HG03342 (cell line): ENCODE results near the gene CH25H.

Experiments used
- ATAC-seq: cut with Tn5 transposase; IDR thresholded peaks from one replicate; pipeline ENCODE4 v1.9.1; 2021; ENCODE audit warnings: mild to moderate bottlenecking, moderate library complexity; ENCODE audit not compliant: unreplicated experiment

The CH25H gene

DNA sequence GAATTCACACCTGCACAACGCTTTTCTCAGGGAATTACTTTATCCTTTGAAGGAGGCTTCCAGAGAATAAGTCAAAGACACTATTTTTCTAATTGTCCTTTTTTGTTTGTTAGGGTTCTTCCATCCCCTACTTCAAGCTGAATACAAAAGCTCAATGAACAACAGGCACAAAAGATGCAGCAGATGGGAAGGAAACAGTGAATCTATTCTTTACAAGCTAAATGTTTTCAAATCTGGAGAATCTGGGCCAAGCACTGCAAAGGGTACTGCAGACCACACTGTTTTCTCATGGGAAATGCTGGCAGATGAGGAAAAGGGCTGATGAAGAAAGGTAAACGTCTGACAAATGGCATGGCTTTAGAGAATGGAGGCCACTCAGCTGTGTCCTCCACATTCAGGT lies 25.9 kb upstream of the CH25H start:
- no peak for ATAC-seq

DNA sequence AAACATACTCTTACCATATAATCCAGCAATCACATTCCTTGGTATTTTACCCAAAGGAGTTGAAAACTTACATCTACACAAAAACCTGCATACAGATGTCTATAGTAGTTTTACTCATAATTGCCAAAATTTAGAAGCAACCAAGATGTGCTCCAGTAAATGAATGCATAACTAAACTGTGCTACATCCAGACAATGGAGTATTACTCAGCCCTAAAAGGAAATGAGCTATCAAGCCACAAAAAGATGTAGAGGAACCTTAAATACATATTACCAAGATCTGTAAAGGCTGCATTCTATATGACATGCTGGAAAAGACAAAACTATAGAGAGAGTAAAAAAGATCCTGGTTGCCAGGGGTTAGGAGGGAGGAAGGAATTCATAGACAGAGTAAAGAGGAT lies 21.8 kb upstream of the CH25H start:
- ATAC-seq = no peak

DNA sequence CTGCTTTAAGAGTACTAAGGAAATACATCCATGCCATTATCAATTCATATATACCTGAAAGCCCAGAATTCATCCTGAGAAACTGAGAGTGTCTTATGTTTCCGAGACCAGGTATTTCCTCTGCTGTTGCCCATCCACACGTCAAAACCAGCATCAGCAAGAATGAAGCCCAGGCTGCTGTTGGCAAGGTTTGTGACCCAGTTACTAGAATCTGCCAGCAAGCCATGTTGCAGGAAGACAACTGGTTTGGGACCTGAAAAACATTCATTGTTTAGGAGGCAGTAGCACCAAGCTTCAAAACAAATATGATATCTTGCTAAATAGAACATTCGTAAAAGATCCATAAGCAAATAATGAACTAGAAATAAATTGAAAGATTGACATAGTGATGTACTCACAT lies 21.0 kb upstream of the CH25H start:
- no peak for ATAC-seq

DNA sequence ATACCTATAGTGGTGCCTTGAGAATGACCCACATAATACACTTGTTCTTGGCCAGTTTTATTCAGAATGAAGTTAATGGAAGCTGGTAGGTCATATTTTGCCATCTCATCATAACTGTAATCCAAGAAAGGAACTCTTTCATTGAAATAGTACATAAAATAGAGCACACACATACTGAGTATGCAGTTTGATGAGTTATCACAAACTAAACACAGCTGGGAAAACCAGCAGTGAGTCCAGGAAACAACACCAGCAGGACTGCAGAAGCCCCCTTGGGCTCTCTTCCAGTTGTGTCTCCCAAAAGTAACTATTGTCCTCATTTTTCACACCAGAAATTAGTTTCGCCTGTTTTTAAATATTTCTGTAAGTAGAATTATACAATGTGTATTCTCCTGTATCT lies 19.8 kb upstream of the CH25H start:
- ATAC-seq = no peak

DNA sequence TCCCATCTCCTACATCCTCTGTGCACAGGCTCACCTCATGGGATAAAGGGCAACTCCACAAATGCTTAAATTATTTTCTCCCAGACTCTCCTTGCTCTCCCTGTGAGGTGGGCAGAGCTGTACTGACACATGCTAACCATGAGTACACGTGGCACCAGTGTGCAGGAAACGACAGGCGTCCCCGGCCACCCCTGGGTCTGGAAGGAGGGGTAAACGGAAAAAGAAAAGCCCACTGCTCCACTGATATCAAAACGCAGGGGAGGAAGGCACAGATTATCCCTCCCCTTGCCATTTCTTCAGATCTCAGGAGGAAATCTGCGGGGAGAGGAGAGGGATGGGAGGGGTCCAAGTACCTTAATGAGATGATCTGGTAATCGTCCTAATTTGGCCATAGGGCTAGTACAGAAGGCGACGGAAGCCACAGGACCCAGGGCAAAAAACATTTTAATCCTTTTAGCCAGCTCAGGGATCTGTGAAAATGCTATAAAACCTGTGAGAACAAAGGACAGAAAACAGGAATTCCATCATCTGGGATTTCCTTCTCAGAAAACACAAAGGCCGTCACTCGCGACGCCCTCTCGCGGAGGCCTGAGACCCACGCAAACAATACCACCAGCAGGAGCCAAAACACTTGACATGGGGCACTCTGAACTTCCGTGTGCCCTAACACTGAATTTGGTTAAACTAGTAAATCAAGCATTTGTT lies 17.8 kb upstream of the CH25H start:
- no peak for ATAC-seq

DNA sequence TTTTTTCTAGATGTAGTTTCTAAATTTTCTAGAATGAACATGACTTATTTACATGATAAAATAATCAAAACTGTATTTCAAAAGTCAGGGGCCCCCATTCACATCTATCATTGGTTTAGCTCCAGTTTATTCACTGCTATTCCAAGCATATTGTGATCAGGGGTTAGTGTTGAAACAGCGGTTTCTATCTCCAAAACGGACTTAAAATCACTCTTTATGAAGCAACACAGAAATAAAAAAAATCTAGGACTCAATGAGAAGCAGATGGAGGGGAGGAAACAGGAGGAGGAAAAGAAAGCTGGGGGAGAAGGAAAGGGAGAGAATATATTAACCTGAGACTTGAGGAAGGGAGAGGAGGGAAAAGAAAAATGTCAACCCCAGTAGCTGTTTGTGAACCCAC lies 14.8 kb upstream of the CH25H start:
- no peak for ATAC-seq

DNA sequence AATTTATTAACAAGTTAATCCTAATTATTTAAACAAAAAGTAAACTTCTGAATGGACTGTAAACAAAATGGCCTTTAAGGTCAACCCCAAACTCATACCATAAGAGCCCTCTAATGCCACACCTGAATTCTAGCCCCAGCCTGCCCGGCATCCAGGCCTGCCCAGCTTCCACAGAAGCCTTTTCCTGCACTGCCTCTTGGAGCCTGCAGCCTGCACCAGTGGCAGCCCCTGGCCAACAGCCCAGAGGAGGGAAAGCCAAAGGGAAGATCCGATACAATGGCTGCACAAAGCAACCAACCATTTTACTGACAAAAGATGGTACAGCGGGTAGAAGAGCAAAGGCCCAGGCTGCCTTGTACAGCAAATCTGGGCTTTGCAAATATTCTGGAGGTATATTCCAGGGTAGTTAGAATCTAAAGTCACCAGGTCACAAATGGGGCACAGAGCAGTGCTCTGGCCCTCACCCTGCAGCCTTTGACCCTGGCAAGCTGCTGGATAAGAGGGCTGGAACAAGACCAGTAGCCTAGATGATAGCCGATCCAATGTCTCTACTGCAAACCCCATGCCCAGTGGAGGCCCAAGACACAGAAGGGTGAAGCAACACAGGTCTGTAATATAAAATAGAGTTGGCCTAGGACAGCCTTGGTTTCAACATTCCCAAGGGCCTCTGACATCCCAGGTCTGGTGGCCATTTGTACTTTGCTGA lies 12.5 kb upstream of the CH25H start:
- no peak for ATAC-seq

DNA sequence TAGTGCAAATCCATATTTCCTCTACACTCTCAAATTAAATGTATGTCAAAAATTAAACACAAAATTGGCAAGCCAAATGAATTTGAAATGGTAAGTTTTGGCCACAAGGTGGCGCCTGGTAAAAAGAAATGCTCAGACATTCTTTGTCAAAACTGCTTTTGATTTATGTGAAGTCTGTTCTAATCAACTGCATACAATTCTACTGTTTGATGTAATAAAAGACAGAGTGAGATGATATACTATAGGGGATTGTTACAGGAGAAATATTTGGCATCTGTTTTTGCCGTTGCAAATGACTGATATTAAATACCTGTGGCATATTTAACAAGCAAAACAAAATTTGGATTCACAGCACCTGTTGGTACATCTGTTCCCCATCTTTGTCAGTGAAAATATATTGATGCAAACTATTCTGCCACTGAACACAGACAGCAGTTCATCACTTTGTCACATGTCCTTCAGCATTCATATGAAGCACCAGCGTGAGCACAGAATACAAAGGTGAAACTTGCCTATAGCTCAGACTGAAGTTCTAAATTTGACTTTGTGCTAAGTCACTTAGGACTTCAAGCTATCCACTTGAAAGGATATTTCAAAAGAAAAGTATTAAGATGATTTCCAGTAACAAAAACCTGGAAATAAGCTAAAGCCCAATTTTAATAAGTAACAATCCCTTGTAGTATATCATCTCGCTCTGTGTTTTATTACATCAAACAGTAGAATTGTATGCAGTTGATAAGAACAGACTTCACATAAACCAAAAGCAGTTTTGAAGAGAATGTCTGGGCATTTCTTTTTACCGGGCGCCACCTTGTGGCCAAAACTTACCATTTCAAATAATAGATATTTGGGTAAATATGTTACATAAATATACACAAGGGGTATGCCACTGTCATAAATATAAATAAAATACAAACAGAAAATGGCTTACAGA lies 10.2 kb upstream of the CH25H start:
- ATAC-seq = no peak

DNA sequence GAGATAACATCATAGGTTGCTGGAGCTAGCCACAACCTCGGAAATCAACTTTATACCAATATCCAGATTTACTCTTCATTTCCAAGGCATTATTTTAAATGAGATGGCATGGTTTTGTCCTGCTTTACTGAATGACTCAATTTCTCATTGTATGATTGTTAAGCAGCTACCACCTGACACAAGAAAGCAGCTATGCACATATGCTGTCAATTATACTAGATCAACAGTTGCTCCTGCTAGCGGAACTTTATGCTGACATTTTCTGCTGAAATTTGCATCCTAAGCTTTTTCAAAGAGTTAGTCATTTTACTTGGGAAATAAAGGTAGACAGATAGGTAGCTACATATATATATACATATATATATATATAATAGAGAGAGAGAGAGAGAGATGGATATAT lies 8.9 kb upstream of the CH25H start:
- ATAC-seq = no peak

DNA sequence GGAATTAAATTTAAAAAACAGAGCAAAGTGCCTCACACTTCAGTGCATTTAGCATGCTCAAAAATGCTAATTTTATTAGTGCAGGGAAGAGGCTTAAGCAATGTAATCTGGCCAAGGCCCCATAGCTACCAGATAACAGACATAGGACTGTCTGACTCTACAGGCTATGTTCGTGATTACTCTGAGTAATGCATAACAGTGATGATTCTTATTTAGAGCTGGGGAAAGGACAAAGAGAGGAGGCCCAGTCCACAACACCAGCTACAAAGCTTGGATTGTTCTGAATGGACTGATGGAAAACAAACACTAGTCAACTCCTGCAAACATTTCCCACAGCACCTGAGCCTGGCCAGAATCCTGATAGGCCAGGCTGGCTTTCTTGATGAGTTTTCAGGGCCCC lies 8.4 kb upstream of the CH25H start:
- no peak for ATAC-seq

DNA sequence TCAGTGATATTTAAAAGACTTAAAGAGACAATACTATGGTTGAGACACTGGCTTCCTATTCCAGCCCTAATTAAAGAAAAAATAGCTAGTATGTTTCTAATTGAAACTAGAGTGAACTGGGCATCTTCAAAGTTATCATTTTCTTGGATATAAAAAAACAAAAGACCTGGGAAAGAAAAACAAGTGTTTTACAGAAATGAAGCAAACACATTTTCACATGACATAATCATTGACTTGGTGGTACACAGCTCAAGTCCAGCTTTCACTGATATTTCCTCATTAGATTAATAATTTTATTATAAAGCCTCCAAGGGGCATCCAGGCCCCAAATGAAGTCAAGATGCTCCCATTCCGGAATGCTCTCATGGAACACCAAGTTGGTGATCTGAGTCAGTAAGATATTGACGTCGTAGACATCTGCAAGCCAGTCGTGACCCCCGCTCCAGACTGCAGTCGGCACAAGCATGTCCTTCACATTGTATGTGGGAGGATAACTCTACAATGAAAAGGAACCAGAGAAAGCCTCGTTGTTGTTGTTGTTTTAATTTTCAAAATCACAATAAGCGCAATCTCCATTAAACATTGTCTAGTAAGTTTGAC lies 7.5 kb upstream of the CH25H start:
- ATAC-seq = no peak

DNA sequence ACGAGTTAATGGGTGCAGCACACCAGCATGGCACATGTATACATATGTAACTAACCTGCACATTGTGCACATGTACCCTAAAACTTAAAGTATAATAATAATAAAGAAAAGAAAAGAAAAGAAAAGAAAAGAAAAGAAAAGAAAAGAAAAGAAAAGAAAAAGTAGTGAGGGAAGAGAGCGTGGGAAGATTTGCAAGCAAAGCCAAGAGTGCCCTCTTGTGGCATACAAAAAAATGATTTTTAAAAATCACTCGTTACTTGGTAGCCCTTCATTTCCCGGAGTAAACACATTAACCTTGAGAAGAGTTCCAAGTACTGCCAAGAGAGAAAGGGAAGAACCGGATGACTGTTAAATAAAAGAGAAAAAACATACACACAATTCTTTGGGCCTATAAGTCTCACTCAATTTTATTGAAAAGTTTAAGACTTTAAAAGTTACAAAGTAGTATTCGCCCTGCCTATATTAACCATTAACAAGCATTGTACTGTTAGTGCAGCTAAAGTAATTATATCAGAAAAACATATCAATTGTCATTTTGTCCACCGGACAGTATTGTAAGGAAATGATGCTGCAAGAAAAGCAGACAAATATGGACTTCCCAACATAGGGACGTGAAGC lies 6.2 kb upstream of the CH25H start:
- no peak for ATAC-seq

DNA sequence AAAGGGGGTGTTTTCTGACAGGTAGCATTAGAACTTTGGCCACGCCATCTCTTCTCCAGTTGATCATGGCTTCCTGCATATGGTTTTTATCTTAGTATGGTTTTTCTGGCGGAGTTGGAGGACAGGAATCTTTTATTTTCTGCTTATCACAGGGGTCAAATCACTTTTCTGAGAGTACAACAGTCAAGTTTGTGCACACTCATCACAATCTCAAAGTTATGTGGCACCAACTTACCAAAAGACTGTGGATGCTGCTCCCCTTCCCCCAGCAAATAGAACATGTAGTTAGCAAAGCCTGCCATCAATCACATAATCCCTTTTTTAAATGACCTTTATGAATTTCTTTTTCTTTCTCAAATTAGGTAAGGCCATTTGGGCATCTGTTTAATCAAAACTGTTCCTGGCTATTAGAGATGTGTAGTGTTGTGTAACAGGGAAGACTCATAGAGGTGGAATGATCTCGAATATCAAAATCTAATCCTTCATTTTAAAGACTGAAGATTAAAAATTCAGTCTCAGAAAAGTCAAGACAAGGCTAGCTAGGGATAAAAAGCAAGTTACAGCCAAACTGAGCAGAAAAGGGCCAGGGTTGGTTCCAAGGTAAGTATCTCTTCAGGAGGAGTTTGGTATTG lies 3.8 kb upstream of the CH25H start:
- ATAC-seq = no peak

DNA sequence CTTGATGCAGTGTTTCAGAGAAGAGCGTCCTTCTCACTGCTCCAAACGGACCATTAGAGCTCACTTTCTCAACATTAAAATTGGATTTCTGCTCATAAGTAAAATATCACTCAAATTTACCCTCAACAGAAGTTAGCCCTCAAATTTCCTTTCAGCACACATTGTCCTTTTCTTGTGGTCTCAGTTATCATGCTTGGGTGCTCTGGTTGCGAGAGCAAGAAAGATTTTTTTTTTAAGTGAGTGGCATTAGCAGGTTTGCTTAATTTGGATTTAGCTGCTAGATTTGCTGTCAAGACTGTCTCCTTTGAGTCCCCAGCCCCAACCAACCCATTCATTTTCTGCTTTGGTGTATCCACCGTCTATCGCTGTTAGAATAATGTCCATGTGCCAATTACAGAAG lies 2.6 kb upstream of the CH25H start:
- ATAC-seq = no peak

DNA sequence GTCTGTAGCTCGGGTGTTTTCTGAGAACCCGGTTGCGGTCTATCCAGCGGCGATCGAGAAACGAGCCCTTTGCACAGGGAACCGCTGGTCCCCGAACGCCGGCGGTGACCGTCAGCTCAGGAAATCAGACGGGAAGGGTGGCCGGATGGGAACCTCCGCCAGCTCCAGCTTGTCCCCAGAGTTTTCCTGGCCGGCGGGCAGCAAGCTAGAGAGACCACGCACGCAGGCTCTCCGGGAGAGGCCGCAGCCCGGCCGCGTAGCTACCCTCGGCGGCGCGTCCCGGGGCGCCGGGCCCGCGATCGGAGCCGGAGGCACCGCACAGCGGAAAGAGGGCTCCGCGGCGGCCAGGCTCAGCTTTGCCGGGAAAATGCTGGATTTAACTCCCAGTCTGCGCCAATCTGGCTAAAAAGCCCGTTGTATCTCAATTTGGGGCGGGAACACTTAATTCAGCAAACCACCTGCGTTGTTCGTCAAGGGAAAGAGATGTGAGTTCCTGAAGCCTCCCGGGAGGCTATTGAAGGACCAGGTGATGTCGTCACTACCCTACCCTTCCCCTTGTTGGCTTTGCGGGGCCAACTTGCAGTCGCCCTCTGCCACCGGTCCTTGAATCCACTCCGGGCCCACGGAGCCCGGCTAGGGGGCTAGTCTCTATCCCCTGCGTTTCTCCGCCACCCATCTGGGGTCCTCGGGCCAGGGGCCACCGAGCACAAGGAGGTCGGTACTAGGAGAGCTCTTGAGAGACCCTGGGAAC lies 859 bp upstream of the CH25H start:
- ATAC-seq = no peak

DNA sequence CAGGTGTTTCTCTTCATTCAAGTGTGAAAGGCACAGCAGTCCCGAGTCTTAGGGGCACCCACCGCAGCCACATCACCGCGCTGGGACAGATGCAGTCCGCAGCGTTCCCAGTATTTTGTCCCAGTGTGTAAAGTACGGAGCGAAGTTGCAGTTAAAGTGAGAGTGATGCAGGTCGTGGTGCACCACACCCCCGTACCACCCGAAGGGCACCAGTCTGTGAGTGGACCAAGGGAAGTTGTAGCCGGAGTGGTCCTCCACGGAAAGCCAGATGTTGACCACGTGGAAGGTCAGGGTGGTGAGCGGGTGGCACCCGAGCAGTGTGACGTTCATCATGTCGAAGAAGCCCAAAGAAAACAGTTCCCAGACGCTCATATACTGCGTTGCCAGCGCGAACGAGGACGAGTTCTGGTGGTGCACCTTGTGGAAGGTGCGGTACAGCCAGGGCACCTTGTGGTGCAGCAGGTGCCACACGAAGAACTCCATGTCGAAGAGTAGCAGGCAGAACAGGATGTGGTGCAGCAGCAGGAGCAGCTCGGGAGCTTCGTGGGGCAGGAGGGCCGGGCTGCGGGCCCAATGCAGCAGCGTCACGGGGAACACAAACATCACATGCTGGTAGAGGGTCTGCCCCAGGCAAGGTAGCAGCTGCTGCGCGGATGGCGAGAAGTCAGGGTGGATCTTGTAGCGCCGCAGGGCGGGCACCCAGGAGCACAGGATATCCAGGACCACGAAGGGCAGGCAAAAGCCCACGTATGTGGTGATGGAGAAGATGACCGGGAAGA lies 526 bp downstream of the CH25H start:
- no peak for ATAC-seq

DNA sequence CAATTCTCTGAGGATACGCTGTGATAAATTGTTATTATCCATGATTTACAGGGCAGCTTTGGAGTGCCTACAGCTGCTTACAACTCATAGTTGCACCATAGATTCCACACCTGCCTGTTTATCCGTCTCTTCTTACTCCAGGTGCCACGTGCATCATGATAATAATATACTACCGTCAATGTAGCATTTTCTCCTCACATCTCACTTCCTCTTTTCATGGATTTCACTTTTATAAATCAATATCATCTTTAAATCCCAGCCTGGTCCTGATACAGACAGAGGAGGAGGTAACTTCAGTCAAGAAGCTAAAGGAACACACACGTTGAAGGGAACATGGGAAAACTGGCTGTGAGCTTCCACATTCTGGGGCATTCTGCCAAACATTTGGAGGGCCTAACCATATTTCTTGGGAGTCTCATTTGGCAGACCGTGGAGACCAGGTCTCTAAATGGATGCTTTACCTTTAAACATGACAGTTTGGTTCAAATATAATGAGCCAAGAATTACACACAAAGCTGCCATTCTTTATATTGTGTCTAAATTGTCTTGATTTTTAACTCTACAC lies 2.4 kb downstream of the CH25H start:
- ATAC-seq = no peak

DNA sequence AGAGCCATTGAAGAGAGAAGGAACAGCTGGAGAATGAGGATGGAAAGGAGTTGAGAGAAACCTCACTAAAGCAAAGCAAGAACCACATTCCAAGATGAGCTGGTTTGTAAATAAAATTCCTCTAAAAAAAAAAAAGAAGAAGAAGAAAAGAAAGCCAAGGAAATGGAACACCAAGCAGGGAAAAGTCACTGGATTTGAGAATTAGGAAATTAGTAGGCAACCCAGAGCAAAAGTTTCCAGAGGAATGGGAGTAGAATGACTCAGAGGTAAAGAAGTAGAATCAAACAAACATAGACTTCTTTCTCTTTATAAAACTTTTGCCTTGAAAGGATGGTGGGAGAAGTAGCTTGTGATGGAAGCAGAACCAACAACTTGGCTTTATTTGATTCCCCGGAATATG lies 3.9 kb downstream of the CH25H start:
- no peak for ATAC-seq

DNA sequence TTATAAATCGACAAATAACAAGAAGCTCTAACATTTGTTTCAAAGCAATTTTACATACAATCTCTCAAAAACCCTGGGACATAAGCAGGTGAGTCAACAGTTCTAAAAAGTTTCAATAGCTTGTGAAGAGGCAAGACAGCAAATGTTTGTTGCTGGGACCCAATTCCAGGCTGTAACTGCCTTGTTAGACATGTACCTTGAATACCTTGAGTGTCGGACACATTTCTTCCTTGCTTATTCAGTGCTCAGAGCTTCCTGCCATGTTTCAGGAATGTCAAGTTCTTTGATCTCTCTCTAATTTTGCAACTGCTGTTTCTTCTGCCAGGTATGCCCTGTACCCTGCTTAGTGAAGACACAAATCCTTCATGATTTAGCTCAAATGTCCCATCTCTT lies 5.1 kb downstream of the CH25H start:
- ATAC-seq = no peak
